GM13976 (cell line): ENCODE measurements around the gene SYT11.
A peak's percentile ranks its signal among the peaks of the same experiment; 100 is the strongest.

ENCODE experiments used
- DNase-seq: peaks from one replicate; pipeline ENCODE4 v3.0.0; 2012; ENCODE audit warnings: low spot score
- CTCF ChIP-seq: IDR thresholded peaks from 2 replicates; pipeline ENCODE4 v1.5.1; 2012; ENCODE audit warnings: borderline replicate concordance, mild to moderate bottlenecking; ENCODE audit not compliant: insufficient read depth; ENCODE audit errors: extremely low read depth, missing control alignments, control extremely low read depth
- in situ Hi-C: fragments of 300-500 bp; cut with MboI; formaldehyde crosslinking; loops from one replicate; pipeline ENCODE4 v1.12.0; 2022; ENCODE audit warnings: low sequenced_read_pairs, mixed read lengths, inconsistent platforms; ENCODE audit not compliant: unreplicated experiment

The SYT11 gene

DNA sequence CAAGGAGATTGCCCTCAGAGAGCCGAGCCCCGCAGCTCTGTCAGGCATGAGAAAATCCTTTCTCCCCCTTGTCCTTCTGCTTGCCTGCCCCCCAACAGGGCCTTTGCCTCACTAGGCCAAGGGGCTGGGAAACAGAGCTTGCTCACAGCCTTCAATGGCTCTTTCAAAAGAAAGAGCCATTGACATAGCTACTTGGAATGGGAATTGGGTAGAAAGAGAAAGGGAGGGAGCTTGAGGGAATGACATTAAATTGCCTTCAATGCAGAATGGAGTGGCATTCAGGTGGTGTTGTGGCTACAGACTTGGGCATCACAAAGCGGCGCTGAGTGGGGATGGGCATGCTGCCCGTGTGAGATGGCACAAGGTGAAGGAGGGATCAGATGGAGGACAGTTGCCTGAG, 13.2 kb downstream of the SYT11 start:
- DNase-seq, result no peak
- no peak for TF ChIP-seq CTCF
- in situ Hi-C loops, result no loop called here

- TF ChIP-seq CTCF, result no peak
- no peak for DNase-seq
- in situ Hi-C loops, result no loop called here
These were observed 14.5 kb downstream of the SYT11 start for GRCh38 chr1:155873860-155874259.

GRCh38 chr1:155877945-155878344, 18.6 kb downstream of the SYT11 start:
- no peak for TF ChIP-seq CTCF
- no peak for DNase-seq
- in situ Hi-C loops, result no loop called here

DNA sequence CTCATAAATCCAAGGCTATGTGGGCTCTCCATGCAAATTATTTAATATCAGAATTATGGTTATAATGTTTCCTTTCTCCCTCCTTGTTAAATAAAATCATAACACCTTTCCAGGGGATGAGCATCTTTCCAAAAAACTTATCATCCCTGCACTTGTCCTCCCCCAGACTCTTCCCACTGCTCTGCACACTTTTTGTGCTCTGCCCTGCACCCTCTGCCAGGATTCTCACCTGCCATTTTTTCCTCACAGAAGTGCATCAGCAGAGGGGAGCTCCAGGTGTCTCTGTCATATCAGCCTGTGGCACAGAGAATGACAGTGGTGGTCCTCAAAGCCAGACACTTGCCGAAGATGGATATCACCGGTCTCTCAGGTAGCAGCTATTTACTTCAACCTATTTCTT, 20.9 kb downstream of the SYT11 start:
- no peak for TF ChIP-seq CTCF
- in situ Hi-C loops, result no loop called here
- DNase-seq, result no peak

- in situ Hi-C loops, result no loop called here
- TF ChIP-seq CTCF, result no peak
- no peak for DNase-seq
These were observed 21.6 kb downstream of the SYT11 start for GRCh38 chr1:155880950-155881349.

GRCh38 chr1:155882235-155882634, 22.9 kb downstream of the SYT11 start:
- TF ChIP-seq CTCF, result no peak
- peak; percentile 68 for DNase-seq
- in situ Hi-C loops, result no loop called here

DNA sequence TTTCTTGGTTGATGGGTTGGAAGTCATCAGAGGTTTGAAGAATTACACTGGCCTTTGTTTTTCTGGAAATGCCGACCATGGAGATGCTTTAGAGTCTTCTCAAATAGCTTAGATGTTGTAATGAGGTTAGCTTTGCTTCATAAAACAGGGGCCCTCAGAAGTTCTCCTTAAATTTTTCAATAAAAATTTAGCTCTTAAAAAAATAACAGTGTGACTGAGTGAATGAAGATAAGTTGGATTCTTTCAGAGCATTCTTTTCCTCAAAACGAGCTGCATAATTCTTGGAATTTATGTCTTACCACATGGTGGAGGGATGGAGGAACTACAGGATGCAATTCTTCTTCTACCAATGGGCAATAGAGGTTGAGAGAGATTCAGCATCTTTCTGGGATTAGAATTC, 23.4 kb downstream of the SYT11 start:
- in situ Hi-C loops, result no loop called here
- TF ChIP-seq CTCF, result no peak
- peak; percentile 3 for DNase-seq
